ENCODE measurements around the gene PHC1.

DNA sequence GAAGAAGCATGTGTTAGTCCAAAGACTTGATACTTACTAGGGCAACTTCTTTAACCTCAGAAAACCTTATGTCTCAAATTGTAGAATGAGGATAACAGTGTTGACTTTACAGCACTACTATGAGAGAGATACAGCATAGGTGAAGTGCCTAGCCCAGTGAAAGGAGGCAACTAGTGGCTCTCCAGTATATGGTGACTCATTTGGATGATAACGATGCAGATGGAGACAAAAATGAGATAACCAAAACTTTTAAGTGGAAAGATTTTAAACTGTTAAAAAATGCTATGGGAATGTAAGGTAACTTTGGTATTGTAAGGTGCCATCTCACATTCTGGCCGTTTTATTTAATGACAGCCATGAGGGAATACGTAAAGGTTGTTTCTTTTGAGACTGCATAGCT lies 2.7 kb downstream of the PHC1 start:
- no peak for TF ChIP-seq CTCF (conservative IDR thresholded peaks at IDR 0.05; ENCODE audit: low read length)
- TF ChIP-seq EZH2phosphoT487 (IDR thresholded peaks at IDR 0.05; ENCODE audit: borderline replicate concordance, low read depth, low read length): no peak
